ENCODE data around the gene LCE1A.

LCE1A gene

GRCh38 chr1:152827173-152827572, at the start of gene LCE1A:
LCE1A (plus strand) TSS chr1:152827473; CDS start chr1:152827473, 0 bp downstream.
- no peak for DNase-seq (ENCODE audit: low read depth in 1 of 2, low spot score in 1 of 2)

GRCh38 chr1:152777510-152778137, 49.6 kb upstream of the LCE1A start:
- no peak for DNase-seq (ENCODE audit: low read depth in 1 of 2, low spot score in 1 of 2)

- DNase-seq (ENCODE audit: low read depth in 1 of 2, low spot score in 1 of 2), result no peak
These were observed 44.2 kb upstream of the LCE1A start for GRCh38 chr1:152783095-152783494.

GRCh38 chr1:152786077-152786476, 41.2 kb upstream of the LCE1A start, which contains the start of gene LCE1E:
LCE1E (plus strand) TSS chr1:152786257; CDS start chr1:152787300, 1,043 bp downstream.
- DNase-seq (ENCODE audit: low read depth in 1 of 2, low spot score in 1 of 2), result no peak

GRCh38 chr1:152795686-152796085, 31.6 kb upstream of the LCE1A start:
- no peak for DNase-seq (ENCODE audit: low read depth in 1 of 2, low spot score in 1 of 2)

- no peak for DNase-seq (ENCODE audit: low read depth in 1 of 2, low spot score in 1 of 2)
These were observed 30.9 kb upstream of the LCE1A start, which contains the start of gene LCE1D for GRCh38 chr1:152796421-152796820. LCE1D (plus strand) TSS chr1:152796721; CDS start chr1:152797795, 1,074 bp downstream.

- DNase-seq (ENCODE audit: low read depth in 1 of 2, low spot score in 1 of 2), result no peak
These were observed 25.9 kb upstream of the LCE1A start for GRCh38 chr1:152801333-152801732.

GRCh38 chr1:152806576-152806975, 20.7 kb upstream of the LCE1A start, which contains the start of gene LCE1C:
LCE1C (minus strand) TSS chr1:152806651; CDS start chr1:152805478, 1,173 bp downstream.
- no peak for DNase-seq (ENCODE audit: low read depth in 1 of 2, low spot score in 1 of 2)

- DNase-seq (ENCODE audit: low read depth in 1 of 2, low spot score in 1 of 2), result no peak
These were observed 16.2 kb upstream of the LCE1A start for GRCh38 chr1:152811050-152811449.

GRCh38 chr1:152811671-152812070, 15.6 kb upstream of the LCE1A start, which contains the start of gene LCE1B:
LCE1B (plus strand) TSS chr1:152811971; CDS start chr1:152812447, 476 bp downstream.
- DNase-seq (ENCODE audit: low read depth in 1 of 2, low spot score in 1 of 2), result no peak

GRCh38 chr1:152817309-152817708, 10.0 kb upstream of the LCE1A start:
- no peak for DNase-seq (ENCODE audit: low read depth in 1 of 2, low spot score in 1 of 2)

- DNase-seq (ENCODE audit: low read depth in 1 of 2, low spot score in 1 of 2), result no peak
These were observed 4.0 kb upstream of the LCE1A start for GRCh38 chr1:152823294-152823693.

GRCh38 chr1:152824964-152825363, 2.3 kb upstream of the LCE1A start:
- DNase-seq (ENCODE audit: low read depth in 1 of 2, low spot score in 1 of 2), result no peak

- DNase-seq (ENCODE audit: low read depth in 1 of 2, low spot score in 1 of 2), result no peak
These were observed 9.6 kb downstream of the LCE1A start for GRCh38 chr1:152836870-152837269.

- no peak for DNase-seq (ENCODE audit: low read depth in 1 of 2, low spot score in 1 of 2)
These were observed 15.3 kb downstream of the LCE1A start, which contains the start of gene LCE6A for GRCh38 chr1:152842556-152842955. LCE6A (plus strand) TSS chr1:152842856; CDS start chr1:152843521, 665 bp downstream.

GRCh38 chr1:152855661-152856060, 28.4 kb downstream of the LCE1A start:
- no peak for DNase-seq (ENCODE audit: low read depth in 1 of 2, low spot score in 1 of 2)

- DNase-seq (ENCODE audit: low read depth in 1 of 2, low spot score in 1 of 2), result no peak
These were observed 30.8 kb downstream of the LCE1A start for GRCh38 chr1:152858062-152858461.

- DNase-seq (ENCODE audit: low read depth in 1 of 2, low spot score in 1 of 2), result no peak
These were observed 32.4 kb downstream of the LCE1A start, which contains the start of gene LCE7A for GRCh38 chr1:152859696-152860095. LCE7A (plus strand) TSS chr1:152859996; CDS start chr1:152860698, 702 bp downstream.

- DNase-seq (ENCODE audit: low read depth in 1 of 2, low spot score in 1 of 2), result no peak
These were observed 32.9 kb downstream of the LCE1A start for GRCh38 chr1:152860129-152860528.

GRCh38 chr1:152861374-152861773, 34.1 kb downstream of the LCE1A start:
- no peak for DNase-seq (ENCODE audit: low read depth in 1 of 2, low spot score in 1 of 2)

- DNase-seq (ENCODE audit: low read depth in 1 of 2, low spot score in 1 of 2), result no peak
These were observed 37.2 kb downstream of the LCE1A start for GRCh38 chr1:152864443-152864842.

- no peak for DNase-seq (ENCODE audit: low read depth in 1 of 2, low spot score in 1 of 2)
These were observed 39.0 kb downstream of the LCE1A start for GRCh38 chr1:152866321-152866720.

Data from activated CD4-positive, alpha-beta T cell treated with anti-CD3 and anti-CD28 coated beads, Interleukin-2, amount 50 U/mL, for 24 hours (primary cell).